Lower lobe of right lung (tissue), 2 donors: Measurements from ENCODE around the gene ZFP62. TPM values are rescaled to one million over a fixed set of nuclear protein-coding genes. Genes with fewer than 3 reads are reported as not detected.

Experiments
- ATAC-seq, 2 donors: fragments of 200-7000 bp; cut with Tn5 transposase; one replicate each; pipeline ENCODE4 v1.9.1; 2020 to 2022; ENCODE audit warnings: mild to moderate bottlenecking in 2 of 2, moderate library complexity in 2 of 2
- DNase-seq: peaks from one replicate; pipeline ENCODE4 v3.0.0-alpha.2; 2020
- H3K27ac ChIP-seq: fragments of 200-600 bp; one replicate; pipeline ENCODE4 v1.8.0; 2022
- H3K27me3 ChIP-seq: fragments of 200-600 bp; one replicate; pipeline ENCODE4 v1.8.0; 2022; ENCODE audit warnings: low read depth
- H3K36me3 ChIP-seq: fragments of 200-600 bp; one replicate; pipeline ENCODE4 v1.8.0; 2022; ENCODE audit warnings: mild to moderate bottlenecking
- H3K4me1 ChIP-seq: fragments of 200-600 bp; one replicate; pipeline ENCODE4 v1.8.0; 2022
- H3K4me3 ChIP-seq: fragments of 200-600 bp; one replicate; pipeline ENCODE4 v1.8.0; 2022; ENCODE audit warnings: mild to moderate bottlenecking
- H3K9me3 ChIP-seq: fragments of 200-600 bp; one replicate; pipeline ENCODE4 v1.8.0; 2022
- intact Hi-C: fragments of 100-400 bp; cut with DNase I; formaldehyde crosslinking; loops from one replicate; pipeline ENCODE4 v1.11.0; 2022
- total RNA-seq: library from RNA; stranded (reverse); fragmentation: NEBNext Ultra II Directional; extraction: Animal tissue kit (Norgen Biotek cat#: 25700); gene quantifications from one replicate; pipeline ENCODE4 v1.2.1, GENCODE V29; 2021
- TF ChIP-seq, protein P1 (sequence below): fragments of 200-600 bp; IDR thresholded peaks from one replicate; pipeline ENCODE4 v1.8.0; 2022; ENCODE audit warnings: antibody characterized with exemption, mild to moderate bottlenecking
- donor health status: DM: no; HTN: yes; CAD: no; lungs with severe emphysema.

Gene ZFP62
- total RNA-seq, 1 donor from 2014 or later, result 28.3 TPM

DNA sequence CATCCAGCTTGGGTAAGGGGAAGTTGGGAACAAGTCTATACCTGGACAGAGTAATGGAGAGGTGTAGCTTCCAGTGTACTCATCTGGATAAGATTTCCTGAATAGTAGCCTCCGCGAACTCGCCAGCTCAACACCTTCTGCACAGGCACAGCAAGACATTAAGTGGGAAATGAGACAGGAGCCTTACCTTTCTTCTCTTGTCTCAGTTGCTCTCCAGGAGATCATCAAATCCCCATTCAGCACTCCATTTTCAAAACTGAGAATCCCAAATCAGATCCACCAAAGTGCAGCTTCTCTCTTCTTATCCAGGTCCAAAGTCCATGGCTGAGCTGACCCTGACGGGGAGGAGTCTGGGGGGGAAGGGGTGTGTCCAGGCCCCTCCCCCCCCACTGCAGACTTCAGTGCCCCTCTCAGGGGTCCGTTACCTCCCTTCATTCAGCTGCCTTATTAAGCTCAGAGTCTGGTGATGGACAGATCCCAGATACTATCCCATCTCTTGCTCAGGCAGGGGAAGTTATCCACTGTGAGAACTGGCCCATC is 52.5 kb downstream of the ZFP62 start:
- no peaks in the 10 kb centered on the region for H3K9me3 ChIP-seq
- no peaks in the 10 kb centered on the region for H3K27me3 ChIP-seq
- H3K36me3 ChIP-seq, result peaks cover 12% of the 10 kb centered on the region
- TF ChIP-seq, protein P1, sequence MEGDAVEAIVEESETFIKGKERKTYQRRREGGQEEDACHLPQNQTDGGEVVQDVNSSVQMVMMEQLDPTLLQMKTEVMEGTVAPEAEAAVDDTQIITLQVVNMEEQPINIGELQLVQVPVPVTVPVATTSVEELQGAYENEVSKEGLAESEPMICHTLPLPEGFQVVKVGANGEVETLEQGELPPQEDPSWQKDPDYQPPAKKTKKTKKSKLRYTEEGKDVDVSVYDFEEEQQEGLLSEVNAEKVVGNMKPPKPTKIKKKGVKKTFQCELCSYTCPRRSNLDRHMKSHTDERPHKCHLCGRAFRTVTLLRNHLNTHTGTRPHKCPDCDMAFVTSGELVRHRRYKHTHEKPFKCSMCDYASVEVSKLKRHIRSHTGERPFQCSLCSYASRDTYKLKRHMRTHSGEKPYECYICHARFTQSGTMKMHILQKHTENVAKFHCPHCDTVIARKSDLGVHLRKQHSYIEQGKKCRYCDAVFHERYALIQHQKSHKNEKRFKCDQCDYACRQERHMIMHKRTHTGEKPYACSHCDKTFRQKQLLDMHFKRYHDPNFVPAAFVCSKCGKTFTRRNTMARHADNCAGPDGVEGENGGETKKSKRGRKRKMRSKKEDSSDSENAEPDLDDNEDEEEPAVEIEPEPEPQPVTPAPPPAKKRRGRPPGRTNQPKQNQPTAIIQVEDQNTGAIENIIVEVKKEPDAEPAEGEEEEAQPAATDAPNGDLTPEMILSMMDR, result no peak
- intact Hi-C loops, result no loop called here
- ATAC-seq (no peak), DNase-seq (no peak)
- H3K27ac ChIP-seq, result peak overlapping the region; percentile 99
- H3K4me3 ChIP-seq, result peak overlapping the region; percentile 78
- peaks cover 74% of the 10 kb centered on the region for H3K4me1 ChIP-seq

DNA sequence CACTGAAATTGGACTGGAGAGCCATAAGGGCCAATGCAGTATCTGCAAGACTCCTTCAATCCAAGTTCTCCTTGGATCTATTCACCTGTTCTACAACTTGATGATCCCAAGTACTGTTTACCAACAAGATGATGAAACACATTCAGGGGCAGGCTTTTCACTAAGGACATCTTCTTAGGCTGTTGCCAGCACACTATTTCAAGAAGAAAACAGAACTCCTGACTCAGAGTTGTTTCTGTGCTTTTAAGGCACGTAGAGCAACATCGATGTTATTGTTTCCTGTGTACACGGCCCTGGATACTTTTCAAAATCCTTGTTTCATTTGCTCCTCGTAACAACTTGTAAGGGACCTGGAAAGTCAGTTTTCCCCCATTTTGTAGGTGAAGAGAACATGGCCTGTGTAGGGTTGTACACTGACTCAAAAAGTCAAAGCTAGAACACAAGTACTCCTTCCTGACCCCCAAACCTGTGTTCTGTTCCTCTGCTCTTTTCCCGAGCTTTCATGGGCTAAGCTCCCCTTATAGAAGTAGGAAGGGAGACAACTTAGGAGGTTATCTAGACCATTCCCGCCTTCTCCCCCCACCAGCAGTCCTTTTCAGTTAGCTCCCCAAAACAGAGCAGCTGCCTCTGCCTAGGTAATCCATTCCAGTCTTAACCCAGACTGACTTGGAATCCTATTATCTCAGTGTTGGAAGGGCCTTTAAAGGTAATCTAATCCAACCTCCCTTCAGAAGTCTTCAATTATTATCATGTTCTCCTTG is 53.2 kb downstream of the ZFP62 start:
- peaks cover 80% of the 10 kb centered on the region for H3K4me1 ChIP-seq
- TF ChIP-seq, protein P1, result no peak
- H3K27ac ChIP-seq, result peak overlapping the region; percentile 15
- peaks cover 12% of the 10 kb centered on the region for H3K36me3 ChIP-seq
- intact Hi-C loops, result no loop called here
- H3K27me3 ChIP-seq, result no peaks in the 10 kb centered on the region
- no peaks in the 10 kb centered on the region for H3K9me3 ChIP-seq
- ATAC-seq, result no peak
- no peak for DNase-seq
- H3K4me3 ChIP-seq, result peak overlapping the region; percentile 78

DNA sequence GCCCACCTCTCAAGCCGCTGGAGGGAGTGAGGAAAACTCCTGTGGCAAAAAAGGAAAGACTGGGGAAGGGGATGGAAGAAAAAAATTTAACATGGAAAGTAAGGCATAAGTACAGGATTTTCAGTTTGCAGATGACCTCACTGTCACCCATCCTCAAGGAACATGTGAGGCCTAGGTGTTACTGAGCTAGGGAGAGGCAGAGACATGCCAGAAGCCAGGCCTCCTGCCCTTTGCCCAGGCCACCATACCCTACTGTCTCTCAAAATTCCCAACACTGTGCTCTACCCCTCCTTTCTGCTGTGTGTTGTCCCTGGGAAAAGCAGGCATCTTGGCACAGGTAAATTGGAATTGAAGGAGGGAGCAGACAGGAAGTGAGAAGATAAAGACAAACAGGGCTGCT is 54.0 kb downstream of the ZFP62 start:
- peaks cover 78% of the 10 kb centered on the region for H3K4me1 ChIP-seq
- intact Hi-C loops, result no loop called here
- no peaks in the 10 kb centered on the region for H3K9me3 ChIP-seq
- H3K4me3 ChIP-seq, result peak overlapping the region; percentile 78
- no peaks in the 10 kb centered on the region for H3K27me3 ChIP-seq
- peak overlapping the region; percentile 67 for H3K27ac ChIP-seq
- TF ChIP-seq, protein P1, result no peak
- ATAC-seq (no peak), DNase-seq (no peak)
- peaks cover 12% of the 10 kb centered on the region for H3K36me3 ChIP-seq

DNA sequence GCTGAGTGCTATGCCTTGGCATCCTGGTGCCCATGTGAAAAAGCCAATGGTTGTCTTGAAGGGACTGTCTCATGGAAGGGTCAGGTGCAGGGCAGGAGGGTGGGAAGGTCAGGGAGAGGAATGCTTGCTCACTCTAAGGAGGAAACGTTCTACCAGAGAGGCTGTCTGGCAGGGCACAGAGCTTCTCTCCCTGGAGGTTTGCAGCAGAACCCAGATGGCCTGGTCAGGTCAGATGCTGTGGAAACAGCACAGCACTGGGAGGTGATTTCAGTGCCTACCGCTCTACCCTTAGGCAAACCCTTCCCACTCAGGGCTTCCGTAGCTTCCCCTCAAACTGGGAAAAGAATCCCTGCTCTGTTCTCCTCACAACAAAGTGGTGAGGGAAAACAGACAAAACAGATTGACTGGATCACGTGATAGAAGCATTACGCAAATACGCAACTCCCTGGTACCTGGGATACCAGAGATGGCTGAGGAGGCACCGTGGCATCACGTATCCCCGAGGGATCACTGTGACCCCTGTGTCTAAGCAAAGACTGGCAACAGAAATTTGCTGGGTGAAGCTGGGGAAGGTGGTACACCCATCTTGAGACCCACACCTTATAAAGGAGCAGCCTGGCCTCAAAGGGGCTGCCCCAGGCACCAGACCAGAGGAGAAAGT is 54.6 kb downstream of the ZFP62 start:
- peaks cover 78% of the 10 kb centered on the region for H3K4me1 ChIP-seq
- no peaks in the 10 kb centered on the region for H3K9me3 ChIP-seq
- intact Hi-C loops, result no loop called here
- no peaks in the 10 kb centered on the region for H3K27me3 ChIP-seq
- H3K27ac ChIP-seq, result peak overlapping the region; percentile 67
- ATAC-seq (no peak), DNase-seq (no peak)
- H3K36me3 ChIP-seq, result peaks cover 18% of the 10 kb centered on the region
- TF ChIP-seq, protein P1, result no peak
- peak overlapping the region; percentile 78 for H3K4me3 ChIP-seq

DNA sequence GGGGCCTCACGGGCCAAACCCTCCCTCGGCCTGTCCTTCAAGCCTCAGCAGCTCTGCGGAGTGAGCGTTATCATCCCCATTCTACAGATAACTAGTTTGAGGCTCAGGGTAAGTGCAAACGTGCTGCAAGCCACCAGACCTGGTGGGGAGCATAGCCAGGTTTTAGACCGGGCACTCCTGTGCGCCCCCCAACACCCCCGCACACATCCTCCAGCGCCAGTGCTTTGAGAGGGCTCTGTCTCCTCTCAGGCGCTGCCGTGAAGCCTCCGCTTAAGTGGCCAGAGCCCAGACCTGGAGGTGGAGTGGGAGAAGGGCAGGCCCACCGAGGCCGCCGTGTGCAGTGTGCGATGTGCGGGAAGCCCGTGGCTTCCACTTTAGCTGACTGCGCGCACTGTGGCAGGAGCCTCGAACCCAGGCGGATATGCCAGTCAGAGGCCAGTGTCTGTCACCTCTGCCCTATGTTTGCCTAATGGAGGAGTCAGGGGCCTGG is 56.9 kb downstream of the ZFP62 start:
- TF ChIP-seq, protein P1, result no peak
- H3K27ac ChIP-seq, result peak overlapping the region; percentile 98
- peaks cover 33% of the 10 kb centered on the region for H3K36me3 ChIP-seq
- peak overlapping the region; percentile 99 for H3K4me3 ChIP-seq
- H3K4me1 ChIP-seq, result peaks cover 91% of the 10 kb centered on the region
- H3K9me3 ChIP-seq, result no peaks in the 10 kb centered on the region
- intact Hi-C loops, result no loop called here
- DNase-seq, result no peak
- ATAC-seq, result no peak
- H3K27me3 ChIP-seq, result no peaks in the 10 kb centered on the region
